ENCODE data around the gene CES2. TPM values are rescaled to one million over a fixed set of nuclear protein-coding genes. Genes with fewer than 3 reads are reported as not detected.

CES2 gene
- total and polyA plus RNA-seq, 2 of the 8 experiments (the other 6 are each of a cell fraction or from before 2014, with no cell fraction given): 8.6 to 14.7 TPM

DNA sequence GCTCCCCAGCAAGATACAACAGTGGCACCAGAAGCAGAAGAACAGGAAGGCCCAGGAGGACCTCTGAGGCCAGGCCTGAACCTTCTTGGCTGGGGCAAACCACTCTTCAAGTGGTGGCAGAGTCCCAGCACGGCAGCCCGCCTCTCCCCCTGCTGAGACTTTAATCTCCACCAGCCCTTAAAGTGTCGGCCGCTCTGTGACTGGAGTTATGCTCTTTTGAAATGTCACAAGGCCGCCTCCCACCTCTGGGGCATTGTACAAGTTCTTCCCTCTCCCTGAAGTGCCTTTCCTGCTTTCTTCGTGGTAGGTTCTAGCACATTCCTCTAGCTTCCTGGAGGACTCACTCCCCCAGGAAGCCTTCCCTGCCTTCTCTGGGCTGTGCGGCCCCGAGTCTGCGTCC is 37.7 kb downstream of the CES2 start (continued):
- TF ChIP-seq, protein P1, sequence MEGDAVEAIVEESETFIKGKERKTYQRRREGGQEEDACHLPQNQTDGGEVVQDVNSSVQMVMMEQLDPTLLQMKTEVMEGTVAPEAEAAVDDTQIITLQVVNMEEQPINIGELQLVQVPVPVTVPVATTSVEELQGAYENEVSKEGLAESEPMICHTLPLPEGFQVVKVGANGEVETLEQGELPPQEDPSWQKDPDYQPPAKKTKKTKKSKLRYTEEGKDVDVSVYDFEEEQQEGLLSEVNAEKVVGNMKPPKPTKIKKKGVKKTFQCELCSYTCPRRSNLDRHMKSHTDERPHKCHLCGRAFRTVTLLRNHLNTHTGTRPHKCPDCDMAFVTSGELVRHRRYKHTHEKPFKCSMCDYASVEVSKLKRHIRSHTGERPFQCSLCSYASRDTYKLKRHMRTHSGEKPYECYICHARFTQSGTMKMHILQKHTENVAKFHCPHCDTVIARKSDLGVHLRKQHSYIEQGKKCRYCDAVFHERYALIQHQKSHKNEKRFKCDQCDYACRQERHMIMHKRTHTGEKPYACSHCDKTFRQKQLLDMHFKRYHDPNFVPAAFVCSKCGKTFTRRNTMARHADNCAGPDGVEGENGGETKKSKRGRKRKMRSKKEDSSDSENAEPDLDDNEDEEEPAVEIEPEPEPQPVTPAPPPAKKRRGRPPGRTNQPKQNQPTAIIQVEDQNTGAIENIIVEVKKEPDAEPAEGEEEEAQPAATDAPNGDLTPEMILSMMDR (IDR thresholded peaks at IDR 0.05; ENCODE audit: control extremely low read depth in 1 of 3, insufficient read depth in 1 of 3, low read depth in 1 of 3, low read length in 3 of 3): no peak
- no peak for TF ChIP-seq FOSL1 (IDR thresholded peaks at IDR 0.05; ENCODE audit: insufficient read depth, low read depth, low read length)
- TF ChIP-seq, protein P2, sequence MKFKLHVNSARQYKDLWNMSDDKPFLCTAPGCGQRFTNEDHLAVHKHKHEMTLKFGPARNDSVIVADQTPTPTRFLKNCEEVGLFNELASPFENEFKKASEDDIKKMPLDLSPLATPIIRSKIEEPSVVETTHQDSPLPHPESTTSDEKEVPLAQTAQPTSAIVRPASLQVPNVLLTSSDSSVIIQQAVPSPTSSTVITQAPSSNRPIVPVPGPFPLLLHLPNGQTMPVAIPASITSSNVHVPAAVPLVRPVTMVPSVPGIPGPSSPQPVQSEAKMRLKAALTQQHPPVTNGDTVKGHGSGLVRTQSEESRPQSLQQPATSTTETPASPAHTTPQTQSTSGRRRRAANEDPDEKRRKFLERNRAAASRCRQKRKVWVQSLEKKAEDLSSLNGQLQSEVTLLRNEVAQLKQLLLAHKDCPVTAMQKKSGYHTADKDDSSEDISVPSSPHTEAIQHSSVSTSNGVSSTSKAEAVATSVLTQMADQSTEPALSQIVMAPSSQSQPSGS (IDR thresholded peaks at IDR 0.05; ENCODE audit: low read length): no peak

Data from H1 (cell line).